Measurements from ENCODE around the gene FCHO2. TPM values are rescaled to one million over a fixed set of nuclear protein-coding genes. Genes with fewer than 3 reads are reported as not detected.
A peak's percentile ranks its signal among the peaks of the same experiment; 100 is the strongest.
"Not testable (repeated sequence)": the region's sequence is repeated elsewhere in the genome, so short reads cannot be mapped to it uniquely, and the experiment has no call there.

Gene FCHO2
- total and polyA plus RNA-seq, 2 donors from 2014 or later: 6.5 to 48.1 TPM

DNA sequence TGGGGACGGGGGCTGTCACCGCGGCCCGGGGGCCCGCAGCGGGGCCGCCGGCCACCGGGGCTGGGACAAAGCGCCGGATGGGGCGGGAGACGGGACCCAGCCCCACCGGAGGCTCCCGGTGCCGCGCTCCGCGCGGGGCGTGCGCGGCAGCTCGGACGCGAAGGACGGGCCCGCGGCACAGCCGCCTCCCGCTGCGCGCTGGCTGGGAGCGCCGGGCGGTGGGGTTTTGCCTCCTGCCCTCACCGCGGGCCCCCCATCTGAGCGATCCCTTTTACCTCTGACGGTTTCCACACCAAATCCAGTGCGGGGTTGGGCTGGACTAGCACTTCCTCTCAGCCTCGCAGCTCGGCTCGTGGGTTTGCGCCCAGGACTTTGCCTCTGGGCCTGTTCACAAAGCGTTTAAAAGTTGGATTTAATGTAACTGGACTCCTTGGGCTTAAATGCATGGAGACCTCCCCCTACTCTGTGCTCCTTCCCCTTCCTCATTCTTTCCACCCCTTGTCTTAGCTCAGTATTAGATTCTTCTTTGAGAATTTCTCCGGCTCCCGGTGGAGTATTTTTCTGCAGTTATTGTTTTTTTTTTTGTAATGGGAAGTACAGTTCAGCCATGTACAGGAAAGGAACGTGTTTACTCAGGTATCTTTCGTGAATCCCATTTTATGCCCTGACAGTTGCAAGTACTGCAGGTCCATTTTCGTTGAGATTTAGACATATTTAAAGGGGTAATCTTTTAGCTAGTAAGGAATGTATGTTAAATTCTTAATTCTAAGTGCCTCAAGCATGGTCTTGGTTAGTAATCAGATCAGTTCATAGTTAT, 691 bp downstream of the FCHO2 start:
- H3K4me1 ChIP-seq (ENCODE audit: control insufficient read depth in 2 of 3, insufficient read depth in 2 of 3, low read depth in 1 of 3, low read length in 3 of 3): peaks cover 3 to 21% (median 3%) of the 10 kb centered on the region in 3 donors
- H3K36me3 ChIP-seq (ENCODE audit: control insufficient read depth in 2 of 3, insufficient read depth in 3 of 3, low read length in 3 of 3): no peaks in the 10 kb centered on the region
- no peaks in the 10 kb centered on the region for H3K27me3 ChIP-seq (ENCODE audit: control insufficient read depth, insufficient read depth, low read length)
- FAIRE-seq (no peak), DNase-seq (peak; percentile 82 to 91 (median 87))
- intact Hi-C loops (cut with DNase I): no loop called here
- TF ChIP-seq, protein P1, sequence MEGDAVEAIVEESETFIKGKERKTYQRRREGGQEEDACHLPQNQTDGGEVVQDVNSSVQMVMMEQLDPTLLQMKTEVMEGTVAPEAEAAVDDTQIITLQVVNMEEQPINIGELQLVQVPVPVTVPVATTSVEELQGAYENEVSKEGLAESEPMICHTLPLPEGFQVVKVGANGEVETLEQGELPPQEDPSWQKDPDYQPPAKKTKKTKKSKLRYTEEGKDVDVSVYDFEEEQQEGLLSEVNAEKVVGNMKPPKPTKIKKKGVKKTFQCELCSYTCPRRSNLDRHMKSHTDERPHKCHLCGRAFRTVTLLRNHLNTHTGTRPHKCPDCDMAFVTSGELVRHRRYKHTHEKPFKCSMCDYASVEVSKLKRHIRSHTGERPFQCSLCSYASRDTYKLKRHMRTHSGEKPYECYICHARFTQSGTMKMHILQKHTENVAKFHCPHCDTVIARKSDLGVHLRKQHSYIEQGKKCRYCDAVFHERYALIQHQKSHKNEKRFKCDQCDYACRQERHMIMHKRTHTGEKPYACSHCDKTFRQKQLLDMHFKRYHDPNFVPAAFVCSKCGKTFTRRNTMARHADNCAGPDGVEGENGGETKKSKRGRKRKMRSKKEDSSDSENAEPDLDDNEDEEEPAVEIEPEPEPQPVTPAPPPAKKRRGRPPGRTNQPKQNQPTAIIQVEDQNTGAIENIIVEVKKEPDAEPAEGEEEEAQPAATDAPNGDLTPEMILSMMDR (IDR thresholded peaks at IDR 0.05; ENCODE audit: borderline replicate concordance, extremely low read depth, insufficient read depth): no peak
- peak overlapping the region; percentile 70 to 86 (median 79) for H3K4me3 ChIP-seq (ENCODE audit: low read length in 3 of 3)
- H3K27ac ChIP-seq (ENCODE audit: low read depth in 2 of 2, low read length in 2 of 2): peak overlapping the region; percentile 98 to 99
- no peaks in the 10 kb centered on the region for H3K9me3 ChIP-seq (ENCODE audit: control insufficient read depth in 2 of 3, insufficient read depth in 1 of 3, low read length in 3 of 3)
- H3K9ac ChIP-seq (ENCODE audit: low read length in 3 of 3): peak overlapping the region; percentile 12 to 90 (median 85)

DNA sequence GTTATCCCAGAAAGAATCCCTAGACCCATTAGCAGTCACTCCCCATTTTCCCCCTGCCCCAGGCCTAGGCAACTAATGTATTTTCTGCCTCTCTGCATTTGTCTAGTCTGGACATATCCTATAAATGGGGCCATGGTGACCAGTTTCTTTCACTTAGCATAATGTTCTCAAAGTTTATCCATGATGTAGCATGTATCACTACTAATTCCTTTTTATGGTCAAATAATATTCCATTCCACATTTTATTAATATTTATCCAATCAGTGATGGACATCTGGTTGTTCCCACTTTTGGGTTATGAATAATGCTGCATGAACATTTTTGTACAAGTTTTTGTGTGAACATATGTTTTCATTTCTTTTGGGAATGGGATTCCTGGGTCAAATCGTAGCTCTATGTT, 1.5 kb downstream of the FCHO2 start:
- peaks cover 3 to 21% (median 3%) of the 10 kb centered on the region in 3 donors for H3K4me1 ChIP-seq (ENCODE audit: control insufficient read depth in 2 of 3, insufficient read depth in 2 of 3, low read depth in 1 of 3, low read length in 3 of 3)
- H3K9ac ChIP-seq (ENCODE audit: low read length in 3 of 3): peak overlapping the region in 2 of 3 donors; percentile 12 to 90
- no peak overlapping the region for H3K27ac ChIP-seq (ENCODE audit: low read depth in 2 of 2, low read length in 2 of 2)
- H3K4me3 ChIP-seq (ENCODE audit: low read length in 3 of 3): peak overlapping the region; percentile 70 to 86 (median 79)
- no peaks in the 10 kb centered on the region for H3K9me3 ChIP-seq (ENCODE audit: control insufficient read depth in 2 of 3, insufficient read depth in 1 of 3, low read length in 3 of 3)
- FAIRE-seq (no peak), DNase-seq (no peak)
- TF ChIP-seq, protein P1 (IDR thresholded peaks at IDR 0.05; ENCODE audit: borderline replicate concordance, extremely low read depth, insufficient read depth): no peak
- no peaks in the 10 kb centered on the region for H3K36me3 ChIP-seq (ENCODE audit: control insufficient read depth in 2 of 3, insufficient read depth in 3 of 3, low read length in 3 of 3)
- no peaks in the 10 kb centered on the region for H3K27me3 ChIP-seq (ENCODE audit: control insufficient read depth, insufficient read depth, low read length)
- intact Hi-C loops (cut with DNase I): no loop called here

DNA sequence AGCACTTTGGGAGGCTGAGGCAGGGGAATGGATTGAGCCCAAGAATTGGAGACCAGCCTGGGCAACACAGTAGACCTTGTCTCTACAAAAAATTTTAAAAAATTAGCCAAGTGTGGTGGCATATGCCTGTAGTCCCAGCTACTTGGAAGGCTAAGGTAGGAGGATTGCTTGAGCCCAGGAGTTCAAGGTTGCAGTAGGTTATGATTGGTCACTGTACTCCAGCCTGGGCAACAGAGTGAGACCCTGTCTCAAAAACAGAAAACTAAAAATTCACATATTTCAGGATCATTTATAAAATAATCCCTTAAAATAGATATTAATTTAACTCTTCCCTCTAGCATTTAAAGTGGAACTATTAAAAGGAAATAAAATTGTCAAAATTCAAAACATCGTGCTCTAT, 3.4 kb downstream of the FCHO2 start:
- no peaks in the 10 kb centered on the region for H3K27me3 ChIP-seq (ENCODE audit: control insufficient read depth, insufficient read depth, low read length)
- FAIRE-seq (no peak), DNase-seq (no peak)
- no peaks in the 10 kb centered on the region for H3K36me3 ChIP-seq (ENCODE audit: control insufficient read depth in 2 of 3, insufficient read depth in 3 of 3, low read length in 3 of 3)
- no peak overlapping the region for H3K9ac ChIP-seq (ENCODE audit: low read length in 3 of 3)
- no peak overlapping the region for H3K4me3 ChIP-seq (ENCODE audit: low read length in 3 of 3)
- intact Hi-C loops (cut with DNase I): no loop called here
- TF ChIP-seq, protein P1 (IDR thresholded peaks at IDR 0.05; ENCODE audit: borderline replicate concordance, extremely low read depth, insufficient read depth): no peak
- no peaks in the 10 kb centered on the region for H3K9me3 ChIP-seq (ENCODE audit: control insufficient read depth in 2 of 3, insufficient read depth in 1 of 3, low read length in 3 of 3)
- no peak overlapping the region for H3K27ac ChIP-seq (ENCODE audit: low read depth in 2 of 2, low read length in 2 of 2)
- peaks cover 0 to 11% (median 3%) of the 10 kb centered on the region in 3 donors for H3K4me1 ChIP-seq (ENCODE audit: control insufficient read depth in 2 of 3, insufficient read depth in 2 of 3, low read depth in 1 of 3, low read length in 3 of 3)

DNA sequence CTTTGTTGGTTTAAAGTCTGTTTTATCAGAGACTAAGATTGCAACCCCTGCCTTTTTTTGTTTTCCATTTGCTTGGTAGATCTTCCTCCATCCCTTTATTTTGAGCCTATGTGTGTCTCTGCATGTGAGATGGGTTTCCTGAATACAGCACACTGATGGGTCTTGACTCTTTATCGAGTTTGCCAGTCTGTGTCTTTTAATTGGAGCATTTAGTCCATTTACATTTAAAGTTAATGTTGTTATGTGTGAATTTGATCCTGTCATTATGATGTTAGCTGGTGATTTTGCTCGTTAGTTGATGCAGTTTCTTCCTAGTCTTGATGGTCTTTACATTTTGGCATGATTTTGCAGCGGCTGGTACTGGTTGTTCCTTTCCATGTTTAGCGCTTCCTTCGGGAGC, 18.6 kb downstream of the FCHO2 start:
- H3K4me1 ChIP-seq (ENCODE audit: control insufficient read depth in 2 of 3, insufficient read depth in 2 of 3, low read depth in 1 of 3, low read length in 3 of 3); H3K36me3 ChIP-seq (ENCODE audit: control insufficient read depth in 2 of 3, insufficient read depth in 3 of 3, low read length in 3 of 3); FAIRE-seq; DNase-seq; H3K9ac ChIP-seq (ENCODE audit: low read length in 3 of 3); H3K27ac ChIP-seq (ENCODE audit: low read depth in 2 of 2, low read length in 2 of 2); H3K9me3 ChIP-seq (ENCODE audit: control insufficient read depth in 2 of 3, insufficient read depth in 1 of 3, low read length in 3 of 3); H3K27me3 ChIP-seq (ENCODE audit: control insufficient read depth, insufficient read depth, low read length); H3K4me3 ChIP-seq (ENCODE audit: low read length in 3 of 3); intact Hi-C loops (cut with DNase I): not testable (repeated sequence)

DNA sequence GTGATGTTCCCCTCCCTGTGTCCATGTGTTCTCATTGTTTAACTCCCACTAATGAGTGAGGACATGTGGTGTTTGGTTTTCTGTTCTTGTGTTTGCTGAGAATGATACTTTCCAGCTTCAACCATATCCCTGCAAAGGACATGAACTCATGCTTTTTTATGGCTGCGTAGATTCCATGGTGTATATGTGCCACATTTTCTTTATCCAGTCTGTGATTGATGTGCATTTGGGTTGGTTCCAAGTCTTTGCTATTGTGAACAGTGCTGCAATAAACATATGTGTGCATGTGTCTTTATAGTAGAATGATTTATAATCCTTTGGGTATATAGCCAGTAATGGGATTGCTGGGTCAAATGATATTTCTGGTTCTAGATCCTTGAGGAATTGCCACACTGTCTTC, 21.0 kb downstream of the FCHO2 start:
- H3K4me3 ChIP-seq (ENCODE audit: low read length in 3 of 3); H3K27ac ChIP-seq (ENCODE audit: low read depth in 2 of 2, low read length in 2 of 2); intact Hi-C loops (cut with DNase I); DNase-seq; H3K27me3 ChIP-seq (ENCODE audit: control insufficient read depth, insufficient read depth, low read length); H3K4me1 ChIP-seq (ENCODE audit: control insufficient read depth in 2 of 3, insufficient read depth in 2 of 3, low read depth in 1 of 3, low read length in 3 of 3); FAIRE-seq; H3K9ac ChIP-seq (ENCODE audit: low read length in 3 of 3); H3K9me3 ChIP-seq (ENCODE audit: control insufficient read depth in 2 of 3, insufficient read depth in 1 of 3, low read length in 3 of 3); H3K36me3 ChIP-seq (ENCODE audit: control insufficient read depth in 2 of 3, insufficient read depth in 3 of 3, low read length in 3 of 3): not testable (repeated sequence)

Measured in kidney (tissue), 14 donors.